ENCODE data around the gene PPIE. TPM values are rescaled to one million over a fixed set of nuclear protein-coding genes. Genes with fewer than 3 reads are reported as not detected.

PPIE gene
- total RNA-seq, 1 experiment from 2014 or later, result 42.5 TPM

DNA sequence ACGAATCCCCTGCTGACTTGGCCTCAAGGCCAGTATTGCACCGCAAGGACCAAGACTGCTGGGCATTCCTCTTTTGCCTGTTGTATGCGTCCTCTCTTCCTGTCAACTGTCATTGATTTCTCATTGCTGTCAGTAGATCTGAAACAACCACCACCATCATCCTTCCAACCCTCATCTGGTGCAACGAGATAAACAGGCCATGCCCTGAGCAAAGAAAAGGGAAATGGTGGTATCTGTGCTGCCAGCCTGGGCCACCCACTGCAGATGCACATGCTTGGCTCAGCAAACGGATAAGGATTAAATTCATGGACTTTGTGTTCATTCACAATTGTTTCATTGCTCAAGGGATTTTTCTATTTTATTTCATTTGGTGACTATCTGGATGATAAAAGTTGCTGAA is 18.8 kb downstream of the PPIE start:
- Mint-ChIP-seq H3K4me3 (no peak overlapping the region), H3K9me3 (peaks cover 7% of the 10 kb centered on the region; the same call in 1 of the 2 replicates), H3K36me3 (peaks cover 40% of the 10 kb centered on the region), H3K4me1 (no peaks in the 10 kb centered on the region), H3K27ac (no peak overlapping the region), H3K27me3 (ENCODE audit: low read depth) (peaks cover 2% of the 10 kb centered on the region; the same call in 1 of the 2 replicates)
- no peak for DNase-seq (ENCODE audit: low spot score)
- ChIA-PET POLR2A (no interaction called here), CTCF (no interaction called here)
- no peak for TF ChIP-seq ZNF232 (CRISPR knock-in tag; IDR thresholded peaks at IDR 0.05)
- TF ChIP-seq HMGXB4 (CRISPR knock-in tag; IDR thresholded peaks at IDR 0.05), result no peak
- TF ChIP-seq ATF6 (CRISPR knock-in tag; IDR thresholded peaks at IDR 0.05), result no peak
- TF ChIP-seq TP53 (CRISPR knock-in tag; IDR thresholded peaks at IDR 0.05), result no peak
- TF ChIP-seq, protein P1, sequence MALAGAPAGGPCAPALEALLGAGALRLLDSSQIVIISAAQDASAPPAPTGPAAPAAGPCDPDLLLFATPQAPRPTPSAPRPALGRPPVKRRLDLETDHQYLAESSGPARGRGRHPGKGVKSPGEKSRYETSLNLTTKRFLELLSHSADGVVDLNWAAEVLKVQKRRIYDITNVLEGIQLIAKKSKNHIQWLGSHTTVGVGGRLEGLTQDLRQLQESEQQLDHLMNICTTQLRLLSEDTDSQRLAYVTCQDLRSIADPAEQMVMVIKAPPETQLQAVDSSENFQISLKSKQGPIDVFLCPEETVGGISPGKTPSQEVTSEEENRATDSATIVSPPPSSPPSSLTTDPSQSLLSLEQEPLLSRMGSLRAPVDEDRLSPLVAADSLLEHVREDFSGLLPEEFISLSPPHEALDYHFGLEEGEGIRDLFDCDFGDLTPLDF (CRISPR knock-in tag; IDR thresholded peaks at IDR 0.05), result no peak
- no peak for TF ChIP-seq OVOL2 (CRISPR knock-in tag; IDR thresholded peaks at IDR 0.05; ENCODE audit: borderline replicate concordance)
- no peak for TF ChIP-seq NFYB (CRISPR knock-in tag; conservative IDR thresholded peaks at IDR 0.05; ENCODE audit: low read depth)
- no peak for TF ChIP-seq ELF4 (CRISPR knock-in tag; IDR thresholded peaks at IDR 0.05; ENCODE audit: low read depth)
- TF ChIP-seq, protein P2, sequence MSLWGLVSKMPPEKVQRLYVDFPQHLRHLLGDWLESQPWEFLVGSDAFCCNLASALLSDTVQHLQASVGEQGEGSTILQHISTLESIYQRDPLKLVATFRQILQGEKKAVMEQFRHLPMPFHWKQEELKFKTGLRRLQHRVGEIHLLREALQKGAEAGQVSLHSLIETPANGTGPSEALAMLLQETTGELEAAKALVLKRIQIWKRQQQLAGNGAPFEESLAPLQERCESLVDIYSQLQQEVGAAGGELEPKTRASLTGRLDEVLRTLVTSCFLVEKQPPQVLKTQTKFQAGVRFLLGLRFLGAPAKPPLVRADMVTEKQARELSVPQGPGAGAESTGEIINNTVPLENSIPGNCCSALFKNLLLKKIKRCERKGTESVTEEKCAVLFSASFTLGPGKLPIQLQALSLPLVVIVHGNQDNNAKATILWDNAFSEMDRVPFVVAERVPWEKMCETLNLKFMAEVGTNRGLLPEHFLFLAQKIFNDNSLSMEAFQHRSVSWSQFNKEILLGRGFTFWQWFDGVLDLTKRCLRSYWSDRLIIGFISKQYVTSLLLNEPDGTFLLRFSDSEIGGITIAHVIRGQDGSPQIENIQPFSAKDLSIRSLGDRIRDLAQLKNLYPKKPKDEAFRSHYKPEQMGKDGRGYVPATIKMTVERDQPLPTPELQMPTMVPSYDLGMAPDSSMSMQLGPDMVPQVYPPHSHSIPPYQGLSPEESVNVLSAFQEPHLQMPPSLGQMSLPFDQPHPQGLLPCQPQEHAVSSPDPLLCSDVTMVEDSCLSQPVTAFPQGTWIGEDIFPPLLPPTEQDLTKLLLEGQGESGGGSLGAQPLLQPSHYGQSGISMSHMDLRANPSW (CRISPR knock-in tag; conservative IDR thresholded peaks at IDR 0.05; ENCODE audit: low read depth), result no peak
- no peak for TF ChIP-seq FOXK1 (CRISPR knock-in tag; IDR thresholded peaks at IDR 0.05)
- TF ChIP-seq CREB1 (CRISPR knock-in tag; IDR thresholded peaks at IDR 0.05), result no peak
- no peak for TF ChIP-seq ZNF281 (CRISPR knock-in tag; IDR thresholded peaks at IDR 0.05)
- no peak for TF ChIP-seq PRRX2 (CRISPR knock-in tag; IDR thresholded peaks at IDR 0.05)
- TF ChIP-seq, protein P3, sequence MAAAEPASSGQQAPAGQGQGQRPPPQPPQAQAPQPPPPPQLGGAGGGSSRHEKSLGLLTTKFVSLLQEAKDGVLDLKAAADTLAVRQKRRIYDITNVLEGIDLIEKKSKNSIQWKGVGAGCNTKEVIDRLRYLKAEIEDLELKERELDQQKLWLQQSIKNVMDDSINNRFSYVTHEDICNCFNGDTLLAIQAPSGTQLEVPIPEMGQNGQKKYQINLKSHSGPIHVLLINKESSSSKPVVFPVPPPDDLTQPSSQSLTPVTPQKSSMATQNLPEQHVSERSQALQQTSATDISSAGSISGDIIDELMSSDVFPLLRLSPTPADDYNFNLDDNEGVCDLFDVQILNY (CRISPR knock-in tag; IDR thresholded peaks at IDR 0.05), result no peak
- TF ChIP-seq ZNF532 (CRISPR knock-in tag; IDR thresholded peaks at IDR 0.05; ENCODE audit: borderline replicate concordance), result no peak
- no peak for TF ChIP-seq ESRRA (CRISPR knock-in tag; IDR thresholded peaks at IDR 0.05; ENCODE audit: borderline replicate concordance)
- no peak for TF ChIP-seq NR1H2 (CRISPR knock-in tag; IDR thresholded peaks at IDR 0.05)
- no peak for TF ChIP-seq CBFB (CRISPR knock-in tag; IDR thresholded peaks at IDR 0.05; ENCODE audit: low read depth)
- TF ChIP-seq HMGA2 (CRISPR knock-in tag; IDR thresholded peaks at IDR 0.05), result no peak
- no peak for ATAC-seq
